A549 (cell line): Measurements from ENCODE around the gene CA7. TPM values are rescaled to one million over a fixed set of nuclear protein-coding genes. Genes with fewer than 3 reads are reported as not detected.

Experiments
- ATAC-seq, 2 experiments: fragments of 200-7000 bp in 1 of 2; fragments of >200 bp in 1 of 2; cut with Nextera tagmentation in 1 of 2; cut with Tn5 transposase in 1 of 2; 3 replicates each; pipeline versions ENCODE4 v1.8.0 to v1.9.1; 2018 to 2020; ENCODE audit warnings: mild to moderate bottlenecking in 1 of 2, moderate library complexity in 1 of 2
- CTCF ChIA-PET: fragments of 300-600 bp; sonication (Branson Sonifier 250); formaldehyde crosslinking; extraction: SDS; loops from one replicate; lab custom pipeline; 2021; ENCODE audit warnings: antibody characterized with exemption, inconsistent platforms; lab: Yijun Ruan, JAX
- POLR2A ChIA-PET: fragments of 350-600 bp; formaldehyde crosslinking; extraction: SDS; loops from one replicate; lab custom pipeline; 2021; ENCODE audit warnings: antibody characterized with exemption, inconsistent platforms; lab: Yijun Ruan, JAX
- DNase-seq, 2 experiments: peaks; one replicate each; pipeline versions ENCODE4 v3.0.0 to v3.0.0-alpha.2; 2011 to 2016; ENCODE audit warnings: low read depth in 1 of 2, low spot score in 1 of 2
- FAIRE-seq: peaks from 2 replicates; lab custom pipeline; 2011; peaks lifted over from hg19 to GRCh38; lab: Jason Lieb, UNC
- H3K27ac ChIP-seq, 2 experiments: fragments of >200 bp; sonication (Bioruptor Twin); formaldehyde crosslinking; 3 replicates each; pipeline ENCODE4 v1.5.1; 2016 to 2017
- H3K4me1 ChIP-seq: fragments of >200 bp; sonication (Bioruptor Twin); formaldehyde crosslinking; 3 replicates; pipeline ENCODE4 v1.6.1; 2016
- H3K4me2 ChIP-seq: fragments of >200 bp; sonication (Bioruptor Twin); formaldehyde crosslinking; 3 replicates; pipeline ENCODE4 v1.6.1; 2016
- H3K4me3 ChIP-seq: fragments of >200 bp; sonication (Bioruptor Twin); formaldehyde crosslinking; 3 replicates; pipeline ENCODE4 v1.5.1; 2016
- H3K9me3 ChIP-seq: fragments of >200 bp; sonication (Bioruptor Twin); formaldehyde crosslinking; 3 replicates; pipeline ENCODE4 v1.6.1; 2016
- BCL3 ChIP-seq: fragments of >200 bp; sonication (Bioruptor Twin); formaldehyde crosslinking; IDR thresholded peaks from 3 replicates; pipeline ENCODE4 v1.6.1; 2016
- CEBPB ChIP-seq, 2 experiments: fragments of >200 bp in 1 of 2; sonication (Bioruptor Twin) in 1 of 2; formaldehyde crosslinking in 1 of 2; IDR thresholded peaks; 2 replicates each; pipeline ENCODE4 v1.6.1; 2012 to 2016
- CHD4 ChIP-seq: fragments of 200-600 bp; sonication (generic); IDR thresholded peaks from 2 replicates; pipeline ENCODE4 v1.6.1; 2016; ENCODE audit warnings: antibody characterized with exemption, mild to moderate bottlenecking, borderline replicate concordance
- CTCF ChIP-seq: fragments of >200 bp; sonication (Bioruptor Twin); formaldehyde crosslinking; IDR thresholded peaks from 3 replicates; pipeline ENCODE4 v1.5.1; 2016
- E2F6 ChIP-seq: IDR thresholded peaks from 2 replicates; pipeline ENCODE4 v1.6.1; 2012; ENCODE audit warnings: low read depth, borderline replicate concordance
- EHF ChIP-seq: fragments of 250-450 bp; sonication (Bioruptor Pico); IDR thresholded peaks from 2 replicates; pipeline ENCODE4 v1.5.0; 2020; ENCODE audit warnings: mild to moderate bottlenecking
- EHMT2 ChIP-seq: fragments of 200-600 bp; sonication (generic); IDR thresholded peaks from 2 replicates; pipeline ENCODE4 v1.6.1; 2016; ENCODE audit warnings: antibody characterized with exemption, low read depth, mild to moderate bottlenecking, moderate library complexity
- HDAC2 ChIP-seq: fragments of 200-600 bp; sonication (generic); IDR thresholded peaks from 2 replicates; pipeline ENCODE4 v1.6.1; 2016
- HES2 ChIP-seq: fragments of >200 bp; sonication (Bioruptor Twin); formaldehyde crosslinking; IDR thresholded peaks from 2 replicates; pipeline ENCODE4 v1.6.1; 2016
- HMGXB4 ChIP-seq: fragments of 250-450 bp; sonication (Bioruptor Pico); IDR thresholded peaks from 2 replicates; pipeline ENCODE4 v1.5.0; 2021; ENCODE audit warnings: mild to moderate bottlenecking, moderate library complexity, borderline replicate concordance
- HOXB5 ChIP-seq: fragments of 250-450 bp; sonication (Bioruptor Pico); IDR thresholded peaks from 2 replicates; pipeline ENCODE4 v1.5.0; 2020; ENCODE audit warnings: mild to moderate bottlenecking, moderate library complexity
- JUN ChIP-seq, 2 experiments: fragments of >200 bp; sonication (Bioruptor Twin); formaldehyde crosslinking; IDR thresholded peaks; 2 replicates in 1 of 2; 3 replicates in 1 of 2; pipeline ENCODE4 v1.6.1; 2016 to 2017
- KDM1A ChIP-seq: fragments of 200-600 bp; sonication (generic); IDR thresholded peaks from 2 replicates; pipeline ENCODE4 v1.6.1; 2016; ENCODE audit warnings: low read depth, mild to moderate bottlenecking
- MAX ChIP-seq: IDR thresholded peaks from 2 replicates; pipeline ENCODE4 v1.6.1; 2012
- NFE2L2 ChIP-seq: fragments of 150-350 bp; conservative IDR thresholded peaks from 2 replicates; pipeline ENCODE4 v1.6.1; 2014; ENCODE audit warnings: low read length
- PBX3 ChIP-seq: IDR thresholded peaks from 2 replicates; pipeline ENCODE4 v1.6.1; 2012
- PHF8 ChIP-seq: fragments of 200-600 bp; sonication (generic); IDR thresholded peaks from 2 replicates; pipeline ENCODE4 v1.6.1; 2016; ENCODE audit warnings: low read depth, mild to moderate bottlenecking, antibody characterized with exemption, moderate library complexity, borderline replicate concordance
- POLR2A ChIP-seq: IDR thresholded peaks from 2 replicates; pipeline ENCODE4 v1.6.1; 2012; ENCODE audit warnings: mild to moderate bottlenecking, low read length
- RAD21 ChIP-seq, 2 experiments: fragments of >200 bp in 1 of 2; sonication (Bioruptor Twin) in 1 of 2; formaldehyde crosslinking in 1 of 2; IDR thresholded peaks in 1 of 2; conservative IDR thresholded peaks in 1 of 2; 2 replicates in 1 of 2; 3 replicates in 1 of 2; pipeline ENCODE4 v1.6.1; 2012 to 2018; ENCODE audit warnings: inconsistent platforms in 1 of 2
- RARB ChIP-seq: fragments of 250-450 bp; sonication (Bioruptor Pico); IDR thresholded peaks from 2 replicates; pipeline ENCODE4 v1.8.0; 2021; ENCODE audit warnings: mild to moderate bottlenecking, moderate library complexity
- RCOR1 ChIP-seq: fragments of 150-350 bp; IDR thresholded peaks from 2 replicates; pipeline ENCODE4 v1.6.1; 2014; ENCODE audit warnings: antibody characterized with exemption, low read length, low read depth
- SMC3 ChIP-seq: fragments of >200 bp; sonication (Bioruptor Twin); formaldehyde crosslinking; IDR thresholded peaks from 3 replicates; pipeline ENCODE4 v1.6.1; 2018; ENCODE audit warnings: inconsistent platforms
- SREBF2 ChIP-seq: fragments of 450-650 bp; IDR thresholded peaks from 2 replicates; pipeline ENCODE4 v1.6.1; 2014; ENCODE audit warnings: mild to moderate bottlenecking, moderate library complexity
- TFCP2L1 ChIP-seq: fragments of 250-450 bp; sonication (Bioruptor Pico); IDR thresholded peaks from 2 replicates; pipeline ENCODE4 v1.5.0; 2021; ENCODE audit warnings: mild to moderate bottlenecking
- TP53 ChIP-seq: fragments of 250-450 bp; sonication (Bioruptor Pico); IDR thresholded peaks from 2 replicates; pipeline ENCODE4 v1.5.0; 2021; ENCODE audit warnings: mild to moderate bottlenecking, moderate library complexity
- USF2 ChIP-seq: fragments of 450-650 bp; IDR thresholded peaks from 2 replicates; pipeline ENCODE4 v1.6.1; 2014; ENCODE audit warnings: antibody characterized with exemption
- ZNF302 ChIP-seq: fragments of 250-450 bp; sonication (Bioruptor Pico); IDR thresholded peaks from 2 replicates; pipeline ENCODE4 v1.9.0; 2021; ENCODE audit warnings: inconsistent platforms, mild to moderate bottlenecking, moderate library complexity
- WGBS: methylation state at CpG from one replicate; pipeline ENCODE4 v1.1.6; 2017; ENCODE audit errors: missing lambda C conversion rate; 5-methylcytosine and 5-hydroxymethylcytosine counted together
- polyA plus RNA-seq, 4 experiments: library from polyadenylated mRNA; depleted of rRNA in 3 of 4; stranded (reverse); fragments of >200 nt; fragmentation: RNase III in 1 of 4; extraction: RNeasy Plus Mini Kit Qiagen cat#74134 plus additional on column Dnase treatment in 1 of 4; gene quantifications; 2 replicates in 3 of 4; 3 replicates in 1 of 4; pipeline ENCODE4 v1.2.3, GENCODE V29; 2011 to 2017

CA7 gene
- polyA plus RNA-seq, 2 of the 4 experiments (the other 2 are of a cell fraction), result not detected

- H3K4me1 ChIP-seq, result peaks cover 10% of the 10 kb centered on the region
- 1% methylated on average over 34 of the region's 84 CpGs for WGBS
- peak; percentile 92 to 98 for ATAC-seq
- CTCF ChIA-PET, result interaction anchor here (0.6 to 8.4 kb wide), 51 partner anchors 9 to 1810 kb away, joined by 3 to 148 read pairs (median 4); partner anchors contain the start of genes CA7, DYNC1LI2 and PDP2
- TF ChIP-seq TP53 (CRISPR knock-in tag) (no peak), HES2 (no peak), USF2 (no peak), BCL3 (peak; percentile 63; the same call in 1 of the 3 replicates), CHD4 (peak; percentile 99), RCOR1 (peak; percentile 76; the same call in 1 of the 2 replicates), RAD21 (conservative IDR thresholded peaks at IDR 0.05 in 1 of 2, IDR thresholded peaks at IDR 0.05 in 1 of 2) (peak; percentile 29 to 47; a peak in 3 of 5 replicates), PBX3 (no peak), HMGXB4 (CRISPR knock-in tag) (peak; percentile 97), CEBPB (IDR thresholded peaks at IDR 0.05) (no peak), EHMT2 (no peak), EHF (0 out of 2 replicates have a peak, but pooled peaks have one; percentile 15), HDAC2 (peak; percentile 98), ZNF302 (no peak), MAX (peak; percentile 55), SREBF2 (no peak), NFE2L2 (no peak), E2F6 (peak; percentile 57; the same call in 1 of the 2 replicates), CTCF (peak; percentile 97), TFCP2L1 (no peak), PHF8 (peak; percentile 100), KDM1A (peak; percentile 100), POLR2A (peak; percentile 90), SMC3 (peak; percentile 69), JUN (IDR thresholded peaks at IDR 0.05) (peak; percentile 71 to 88; a peak in 3 of 5 replicates), RARB (CRISPR knock-in tag) (no peak), HOXB5 (CRISPR knock-in tag) (no peak)
- TF ChIP-seq, all 56 proteins: peak for 15
- FAIRE-seq (no peak), DNase-seq (peak; percentile 84 to 91)
- Histone ChIP-seq H3K27ac (peak within 1 kb of the TSS; percentile 96 to 97), H3K4me3 (peak within 1 kb of the TSS; percentile 88), H3K9me3 (no peaks in the 10 kb centered on the region), H3K4me2 (peak within 1 kb of the TSS; percentile 92)
- POLR2A ChIA-PET, result interaction anchor here (0.6 to 1.5 kb wide), 11 partner anchors 12 to 348 kb away, joined by 3 to 8 read pairs (median 3); partner anchors contain the start of genes CKLF and PDP2
Measured at GRCh38 chr16:66830422-66831404, 13.5 kb upstream of the CA7 start, which contains the start of gene NAE1. TSS of gene NAE1 (minus strand) at chr16:66830976. CDS start at chr16:66830899, 77 bp downstream.
